Brain microvascular endothelial cell (primary cell): ENCODE results near the gene LARGE2.

Source experiments
- DNase-seq: peaks from one replicate; pipeline ENCODE4 v3.0.0-alpha.2; 2020
- H3K27ac ChIP-seq: fragments of 250-450 bp; sonication (Bioruptor Pico); 2 replicates; pipeline ENCODE4 v1.5.1; 2020; ENCODE audit warnings: mild to moderate bottlenecking, moderate library complexity
- H3K27me3 ChIP-seq: fragments of 250-450 bp; sonication (Bioruptor Pico); replicated peaks from 2 replicates; pipeline ENCODE4 v1.5.1; 2020; ENCODE audit warnings: mild to moderate bottlenecking
- H3K36me3 ChIP-seq: fragments of 250-450 bp; sonication (Bioruptor Pico); replicated peaks from 2 replicates; pipeline ENCODE4 v1.5.1; 2020; ENCODE audit warnings: mild to moderate bottlenecking
- H3K4me3 ChIP-seq: 2 replicates; pipeline ENCODE4 v1.5.1; 2011; ENCODE audit warnings: low read depth, mild to moderate bottlenecking, control low read depth, low read length, moderate library complexity
- in situ Hi-C: cut with HindIII; loops from 2 replicates; pipeline ENCODE4 v1.10.0; 2017; ENCODE audit warnings: low sequenced_read_pairs, low pct_ligation_motif_present
- TF ChIP-seq, protein P1 (sequence below): IDR thresholded peaks from 2 replicates; pipeline ENCODE4 v1.5.1; 2011; ENCODE audit warnings: low read depth, mild to moderate bottlenecking, moderate library complexity, low read length, control low read depth, inconsistent platforms; ENCODE audit errors: missing control alignments

Gene LARGE2

DNA sequence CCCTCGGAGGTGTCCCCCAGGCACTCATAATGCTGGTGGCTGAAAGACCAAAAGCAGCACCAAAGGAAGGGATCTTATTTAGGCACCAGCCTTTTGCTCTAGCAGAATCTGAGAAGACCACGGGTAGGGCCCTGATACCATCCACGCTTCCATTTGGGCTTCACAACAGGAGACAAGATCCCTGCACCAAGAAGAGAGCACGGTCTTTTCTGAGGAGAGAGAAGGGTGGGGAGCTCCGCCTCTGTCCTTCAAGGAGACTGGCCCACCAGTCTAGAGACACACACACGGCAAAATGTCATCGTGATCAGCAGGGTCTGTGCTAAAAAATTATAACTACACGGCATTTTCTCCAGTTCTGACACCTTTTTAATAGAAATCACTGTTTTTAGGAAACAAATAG, 9.8 kb downstream of the LARGE2 start:
- no peak for DNase-seq
- TF ChIP-seq, protein P1, sequence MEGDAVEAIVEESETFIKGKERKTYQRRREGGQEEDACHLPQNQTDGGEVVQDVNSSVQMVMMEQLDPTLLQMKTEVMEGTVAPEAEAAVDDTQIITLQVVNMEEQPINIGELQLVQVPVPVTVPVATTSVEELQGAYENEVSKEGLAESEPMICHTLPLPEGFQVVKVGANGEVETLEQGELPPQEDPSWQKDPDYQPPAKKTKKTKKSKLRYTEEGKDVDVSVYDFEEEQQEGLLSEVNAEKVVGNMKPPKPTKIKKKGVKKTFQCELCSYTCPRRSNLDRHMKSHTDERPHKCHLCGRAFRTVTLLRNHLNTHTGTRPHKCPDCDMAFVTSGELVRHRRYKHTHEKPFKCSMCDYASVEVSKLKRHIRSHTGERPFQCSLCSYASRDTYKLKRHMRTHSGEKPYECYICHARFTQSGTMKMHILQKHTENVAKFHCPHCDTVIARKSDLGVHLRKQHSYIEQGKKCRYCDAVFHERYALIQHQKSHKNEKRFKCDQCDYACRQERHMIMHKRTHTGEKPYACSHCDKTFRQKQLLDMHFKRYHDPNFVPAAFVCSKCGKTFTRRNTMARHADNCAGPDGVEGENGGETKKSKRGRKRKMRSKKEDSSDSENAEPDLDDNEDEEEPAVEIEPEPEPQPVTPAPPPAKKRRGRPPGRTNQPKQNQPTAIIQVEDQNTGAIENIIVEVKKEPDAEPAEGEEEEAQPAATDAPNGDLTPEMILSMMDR = no peak
- in situ Hi-C loops = no loop called here
- H3K27ac ChIP-seq = no peak overlapping the region
- no peak overlapping the region for H3K4me3 ChIP-seq
- peaks cover 35% of the 10 kb centered on the region for H3K36me3 ChIP-seq
- H3K27me3 ChIP-seq = no peaks in the 10 kb centered on the region

DNA sequence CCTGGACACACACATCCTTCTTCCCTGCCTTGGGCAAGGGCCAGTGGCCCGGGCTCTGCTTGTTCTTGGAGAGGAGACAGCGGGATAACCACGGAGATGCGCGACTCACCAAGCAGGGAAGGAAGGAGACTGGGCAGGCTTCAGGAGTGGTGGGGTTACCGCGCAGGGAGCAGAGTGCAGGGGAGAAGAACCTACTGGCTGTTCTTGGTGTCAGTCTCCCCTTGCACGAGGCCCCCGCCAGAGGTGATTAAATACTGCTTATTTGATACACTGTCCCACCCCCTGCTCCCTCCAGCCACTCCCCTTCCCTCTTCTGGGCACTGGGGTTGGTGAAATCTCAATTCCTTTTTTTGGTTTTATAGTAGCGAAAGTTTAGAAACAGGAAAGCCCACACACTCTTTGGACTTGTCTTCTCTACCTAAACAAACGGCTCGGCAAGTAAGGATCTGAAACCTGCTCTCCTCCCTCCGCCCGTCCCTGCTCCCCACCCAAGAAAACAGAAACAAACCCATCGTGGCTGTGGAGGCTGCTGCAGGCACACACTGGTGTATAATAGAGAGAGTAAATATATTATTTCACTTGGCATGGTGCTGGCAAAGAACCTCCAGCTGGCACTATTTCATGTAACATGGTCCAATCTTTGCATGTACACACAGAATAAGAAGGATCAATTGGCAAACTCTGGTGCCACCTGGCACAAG, 10.8 kb downstream of the LARGE2 start:
- peaks cover 35% of the 10 kb centered on the region for H3K36me3 ChIP-seq
- DNase-seq = no peak

DNA sequence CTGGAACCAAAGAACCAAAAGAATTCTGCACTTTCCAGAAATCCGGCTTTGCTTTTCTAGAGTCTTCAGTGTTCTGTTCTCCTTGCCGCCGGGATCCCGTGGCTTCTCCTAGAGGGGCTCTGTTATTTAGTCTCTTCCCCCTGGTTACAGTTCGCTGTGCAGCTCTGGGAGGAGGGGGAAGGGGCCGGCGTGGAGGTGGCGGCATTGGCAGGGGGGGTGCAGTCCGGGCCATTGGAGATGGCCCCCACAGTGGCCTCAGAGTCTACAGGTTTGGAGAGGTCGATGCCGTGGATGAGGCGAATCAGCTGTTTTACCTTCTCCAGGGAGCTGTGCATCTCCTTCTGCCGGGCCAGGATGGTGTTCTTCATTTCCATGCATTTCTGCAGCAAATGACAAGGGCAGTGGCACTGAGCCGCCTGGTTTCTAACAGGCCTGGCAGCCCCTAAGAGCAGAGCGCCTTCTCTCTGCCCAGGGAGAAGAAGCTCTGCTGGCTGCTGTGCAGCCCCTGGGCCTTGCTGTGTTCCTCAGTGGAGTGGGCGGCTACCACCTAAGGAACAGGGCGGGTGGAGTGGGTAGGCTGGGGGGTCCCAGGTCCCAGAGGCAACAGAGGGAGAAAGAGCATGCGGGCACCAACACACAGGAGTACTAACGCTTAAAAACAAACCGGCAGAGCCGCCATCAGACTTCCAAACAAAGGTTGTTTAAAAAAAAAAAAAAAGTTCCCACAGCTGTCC, 11.6 kb downstream of the LARGE2 start:
- peaks cover 35% of the 10 kb centered on the region for H3K36me3 ChIP-seq
- no peak overlapping the region for H3K4me3 ChIP-seq
- TF ChIP-seq, protein P1 = no peak
- no peak for DNase-seq
- no peak overlapping the region for H3K27ac ChIP-seq
- in situ Hi-C loops = no loop called here
- no peaks in the 10 kb centered on the region for H3K27me3 ChIP-seq

More for the DNA sequence above, 10.8 kb downstream of the LARGE2 start:
- in situ Hi-C loops = no loop called here
- H3K4me3 ChIP-seq = no peak overlapping the region
- no peak overlapping the region for H3K27ac ChIP-seq
- TF ChIP-seq, protein P1 = no peak
- no peaks in the 10 kb centered on the region for H3K27me3 ChIP-seq

DNA sequence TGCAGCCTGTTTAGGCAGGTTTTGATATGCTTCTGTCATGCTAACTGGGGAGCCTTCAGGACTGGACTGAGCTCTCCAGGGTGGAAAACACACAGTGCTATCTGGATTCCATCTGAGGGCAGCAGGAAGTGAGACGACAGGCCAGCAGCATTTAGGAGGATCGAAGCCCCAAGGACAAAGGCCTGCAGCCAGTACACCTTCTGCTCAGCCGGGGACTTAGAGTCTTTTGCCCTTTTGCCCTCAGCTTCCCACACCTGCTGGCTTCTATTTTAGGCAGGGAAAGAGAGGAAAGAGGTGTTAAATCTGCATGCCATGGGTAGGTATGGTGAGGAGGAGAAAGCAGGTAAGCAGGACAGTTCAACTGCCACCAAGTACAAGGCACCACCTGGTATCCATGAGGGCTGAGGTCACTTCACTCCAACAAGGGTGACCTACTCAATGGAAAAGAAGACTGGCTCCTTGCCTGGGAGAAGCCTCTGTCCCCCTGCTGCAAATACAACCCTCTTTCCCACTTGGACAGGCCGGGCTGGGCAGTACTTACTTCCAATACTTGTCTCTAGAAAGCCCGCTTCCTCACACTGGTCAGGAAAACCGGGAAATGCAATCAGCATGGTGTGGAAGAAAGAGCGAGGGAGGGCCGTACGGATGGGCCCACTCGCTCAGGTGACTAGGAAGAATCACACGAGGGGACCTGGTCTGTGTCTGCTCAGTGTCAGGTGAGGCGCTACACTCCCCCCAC, 12.3 kb downstream of the LARGE2 start:
- Histone ChIP-seq H3K27me3 (no peaks in the 10 kb centered on the region), H3K36me3 (peaks cover 35% of the 10 kb centered on the region), H3K27ac (no peak overlapping the region), H3K4me3 (no peak overlapping the region)
- TF ChIP-seq, protein P1 = no peak
- in situ Hi-C loops = no loop called here
- no peak for DNase-seq

DNA sequence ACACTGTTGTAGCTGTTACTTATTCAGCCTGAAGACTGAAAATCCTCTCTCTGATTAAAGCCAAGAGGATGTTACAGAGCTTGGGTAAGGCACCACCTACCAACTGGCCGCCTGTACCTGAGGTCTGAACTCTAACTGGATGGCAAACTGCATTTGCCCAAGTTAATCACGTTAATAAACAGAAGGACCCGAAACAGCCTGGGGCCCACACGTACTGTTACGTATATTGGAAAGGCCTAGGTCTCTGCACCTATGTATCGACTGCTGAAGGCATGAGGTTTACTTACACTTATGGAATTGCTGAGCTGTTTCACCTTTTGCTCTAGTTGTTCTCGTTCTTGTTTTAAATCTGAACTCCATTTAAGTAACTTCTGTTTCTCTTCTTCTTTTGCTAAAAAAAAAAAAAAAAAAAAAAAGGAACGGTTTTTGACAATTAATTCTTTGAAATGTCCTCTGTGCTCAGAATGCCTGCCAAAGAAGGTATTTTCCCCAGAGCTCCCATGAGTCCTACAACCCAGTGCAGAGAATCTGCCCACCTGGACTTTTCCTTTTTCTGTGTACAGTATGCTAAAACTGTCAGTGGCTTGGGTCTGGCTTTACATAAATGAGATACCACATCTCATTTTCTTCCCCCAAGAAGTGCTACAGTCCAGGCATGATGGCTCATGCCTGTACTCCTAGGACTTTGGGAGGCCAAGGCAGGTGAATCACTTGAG, 13.1 kb downstream of the LARGE2 start:
- Histone ChIP-seq H3K4me3 (no peak overlapping the region), H3K27me3 (no peaks in the 10 kb centered on the region), H3K36me3 (peaks cover 35% of the 10 kb centered on the region), H3K27ac (no peak overlapping the region)
- DNase-seq = no peak
- in situ Hi-C loops = no loop called here
- TF ChIP-seq, protein P1 = no peak
